ENCODE data around the gene DCLRE1A.

DNA sequence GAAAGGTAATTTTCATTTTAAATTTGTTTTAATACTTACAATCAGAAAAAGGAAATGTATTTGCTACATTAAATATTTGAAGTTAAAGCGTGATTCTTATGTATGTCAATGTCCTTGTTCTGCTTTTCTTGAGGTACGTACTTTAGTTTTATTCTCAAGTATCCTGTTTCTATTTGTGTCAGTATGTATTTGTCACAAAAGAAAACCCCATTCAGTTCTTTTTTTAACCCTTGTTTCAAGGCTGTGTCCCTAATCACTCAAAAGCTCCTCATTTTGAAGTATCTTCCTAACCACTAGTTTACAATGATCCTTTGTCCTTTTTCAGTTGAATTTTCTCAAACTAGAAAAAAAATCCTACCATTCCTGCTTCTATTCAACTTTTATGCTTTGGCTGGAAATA lies 25.8 kb upstream of the DCLRE1A start:
- no peak for TF ChIP-seq CTCF (IDR thresholded peaks at IDR 0.05)
- no peak for TF ChIP-seq POLR2AphosphoS5 (IDR thresholded peaks at IDR 0.05)
- TF ChIP-seq POLR2A (IDR thresholded peaks at IDR 0.05) = no peak
